ENCODE measurements around the gene EHBP1. TPM values are rescaled to one million over a fixed set of nuclear protein-coding genes. Genes with fewer than 3 reads are reported as not detected.

EHBP1 gene
- total RNA-seq, 4 donors from 2014 or later = 42.9 to 116 (median 58.3) TPM

- Histone ChIP-seq H3K27ac (no peak overlapping the region), H3K27me3 (no peaks in the 10 kb centered on the region), H3K4me3 (no peak overlapping the region), H3K36me3 (no peaks in the 10 kb centered on the region), H3K9me3 (no peaks in the 10 kb centered on the region), H3K4me1 (no peaks in the 10 kb centered on the region)
- TF ChIP-seq POLR2A (IDR thresholded peaks at IDR 0.05) (no peak), CTCF (IDR thresholded peaks at IDR 0.05) (no peak), EP300 (IDR thresholded peaks at IDR 0.05) (no peak), POLR2AphosphoS5 (IDR thresholded peaks at IDR 0.05) (no peak)
- no peak for DNase-seq (ENCODE audit: low spot score in 2 of 2)
- 77% methylated on average over 5 of the region's 6 CpGs for WGBS
Measured at GRCh38 chr2:62812921-62813825, 107.7 kb downstream of the EHBP1 start.

GRCh38 chr2:62814123-62814522 lies 108.6 kb downstream of the EHBP1 start:
- no peaks in the 10 kb centered on the region for H3K36me3 ChIP-seq
- H3K4me3 ChIP-seq = no peak overlapping the region
- DNase-seq (ENCODE audit: low spot score in 2 of 2) = no peak
- TF ChIP-seq POLR2AphosphoS5 (IDR thresholded peaks at IDR 0.05) (no peak), CTCF (IDR thresholded peaks at IDR 0.05) (no peak), POLR2A (IDR thresholded peaks at IDR 0.05) (no peak), EP300 (IDR thresholded peaks at IDR 0.05) (no peak)
- H3K27ac ChIP-seq = no peak overlapping the region
- no peaks in the 10 kb centered on the region for H3K27me3 ChIP-seq
- H3K4me1 ChIP-seq = no peaks in the 10 kb centered on the region
- H3K9me3 ChIP-seq = no peaks in the 10 kb centered on the region

GRCh38 chr2:62817348-62817747 lies 111.8 kb downstream of the EHBP1 start:
- 87% methylated on average over 1 of the region's 1 CpG for WGBS

DNA sequence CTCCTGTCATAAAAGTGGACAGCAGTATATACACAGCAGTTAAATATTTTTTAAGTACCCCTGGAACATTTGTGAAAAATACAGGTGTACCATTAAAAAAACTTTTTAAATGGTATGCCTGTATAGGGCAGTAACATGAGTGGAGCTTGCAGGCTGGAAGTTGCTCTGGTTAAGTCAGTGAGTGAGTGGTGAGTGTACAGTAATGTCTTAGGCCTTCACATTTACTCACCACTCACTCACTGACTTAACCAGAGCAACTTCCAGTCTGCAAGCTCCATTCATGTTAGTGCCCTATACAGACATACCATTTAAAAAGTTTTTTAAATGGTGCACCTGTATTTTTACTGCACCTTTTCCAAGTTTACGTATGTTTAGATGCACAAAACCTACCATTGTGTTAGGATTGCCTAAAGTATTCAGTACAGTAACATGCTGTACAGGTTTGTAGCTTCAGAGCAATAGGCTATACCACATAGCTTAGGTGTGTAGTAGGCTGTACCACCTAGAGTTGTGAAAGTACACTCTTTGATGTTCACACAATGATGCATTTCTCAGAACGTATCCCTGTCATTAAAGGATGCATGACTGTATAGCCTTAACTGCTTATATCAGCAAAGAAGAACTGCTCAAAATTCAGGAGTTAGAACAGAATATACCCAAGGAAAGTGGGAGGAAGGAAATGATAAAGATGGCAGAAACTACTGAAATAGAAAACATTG lies 112.6 kb downstream of the EHBP1 start:
- H3K27ac ChIP-seq = no peak overlapping the region
- WGBS = 92% methylated on average over 2 of the region's 2 CpGs
- no peak overlapping the region for H3K4me3 ChIP-seq
- no peaks in the 10 kb centered on the region for H3K4me1 ChIP-seq
- H3K9me3 ChIP-seq = no peaks in the 10 kb centered on the region
- no peak for TF ChIP-seq EP300 (IDR thresholded peaks at IDR 0.05)
- TF ChIP-seq CTCF (IDR thresholded peaks at IDR 0.05) = no peak
- no peak for TF ChIP-seq POLR2A (IDR thresholded peaks at IDR 0.05)
- TF ChIP-seq POLR2AphosphoS5 (IDR thresholded peaks at IDR 0.05) = no peak
- no peak for DNase-seq (ENCODE audit: low spot score in 2 of 2)
- H3K27me3 ChIP-seq = no peaks in the 10 kb centered on the region
- no peaks in the 10 kb centered on the region for H3K36me3 ChIP-seq

More at GRCh38 chr2:62817348-62817747, 111.8 kb downstream of the EHBP1 start:
- H3K36me3 ChIP-seq = no peaks in the 10 kb centered on the region
- H3K4me1 ChIP-seq = no peaks in the 10 kb centered on the region
- H3K27me3 ChIP-seq = no peaks in the 10 kb centered on the region
- H3K27ac ChIP-seq = no peak overlapping the region
- no peak for DNase-seq (ENCODE audit: low spot score in 2 of 2)
- TF ChIP-seq CTCF (IDR thresholded peaks at IDR 0.05) = no peak
- no peak for TF ChIP-seq EP300 (IDR thresholded peaks at IDR 0.05)
- H3K9me3 ChIP-seq = no peaks in the 10 kb centered on the region
- H3K4me3 ChIP-seq = no peak overlapping the region

DNA sequence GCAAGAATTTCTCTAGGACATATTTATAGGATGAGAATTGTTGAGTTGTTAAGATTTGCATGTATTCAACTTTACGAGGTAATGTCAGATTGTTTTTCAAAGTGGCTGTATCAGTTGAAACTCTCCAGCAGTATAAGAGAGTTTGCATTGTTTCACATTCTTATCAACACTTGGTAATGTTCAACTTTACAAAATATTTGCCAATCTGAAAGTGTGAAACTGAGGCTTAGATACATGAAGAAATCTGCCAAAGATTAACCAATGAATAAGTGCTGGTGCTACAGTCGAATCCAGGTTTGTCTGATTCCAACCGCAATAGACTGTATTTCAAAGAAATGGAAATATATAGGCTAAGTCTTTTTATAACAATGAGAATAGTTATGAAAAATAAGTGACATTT lies 117.0 kb downstream of the EHBP1 start:
- WGBS = 96% methylated on average over 3 of the region's 3 CpGs
- no peaks in the 10 kb centered on the region for H3K27me3 ChIP-seq
- no peak overlapping the region for H3K4me3 ChIP-seq
- H3K36me3 ChIP-seq = peaks cover 16% of the 10 kb centered on the region
- no peak for TF ChIP-seq POLR2A (IDR thresholded peaks at IDR 0.05)
- TF ChIP-seq POLR2AphosphoS5 (IDR thresholded peaks at IDR 0.05) = no peak
- TF ChIP-seq EP300 (IDR thresholded peaks at IDR 0.05) = no peak
- TF ChIP-seq CTCF (IDR thresholded peaks at IDR 0.05) = no peak
- DNase-seq (ENCODE audit: low spot score in 2 of 2) = no peak
- no peak overlapping the region for H3K27ac ChIP-seq
- no peaks in the 10 kb centered on the region for H3K4me1 ChIP-seq
- no peaks in the 10 kb centered on the region for H3K9me3 ChIP-seq

Data from suprapubic skin (tissue), 4 donors.